Effector memory CD8-positive, alpha-beta T cell (primary cell): ENCODE measurements around the gene GDPGP1.

Source experiments
- ATAC-seq: fragments of 150-1000 bp; cut with Tn5 transposase; replicated peaks from 2 replicates; pipeline ENCODE4 v1.10.0; 2021; ENCODE audit warnings: mild to moderate bottlenecking, moderate library complexity
- DNase-seq, 3 experiments: peaks; one replicate each; pipeline ENCODE4 v3.0.0; 2021
- H3K27ac Mint-ChIP-seq, 2 donors: one replicate each; pipeline ENCODE4 v1.8.0; 2022; ENCODE audit warnings: mild to moderate bottlenecking in 2 of 2, mixed read lengths in 2 of 2, moderate library complexity in 2 of 2
- H3K27me3 Mint-ChIP-seq, 2 donors: one replicate each; pipeline ENCODE4 v1.8.0; 2022; ENCODE audit warnings: mixed read lengths in 2 of 2
- H3K36me3 Mint-ChIP-seq: one replicate; pipeline ENCODE4 v1.8.0; 2022; ENCODE audit warnings: mild to moderate bottlenecking, moderate library complexity, mixed read lengths; ENCODE audit not compliant: insufficient read depth
- H3K4me1 Mint-ChIP-seq, 2 donors: one replicate each; pipeline ENCODE4 v1.8.0; 2022; ENCODE audit warnings: low read depth in 2 of 2, mixed read lengths in 2 of 2
- H3K4me3 Mint-ChIP-seq, 2 donors: one replicate each; pipeline ENCODE4 v1.8.0; 2022; ENCODE audit warnings: mild to moderate bottlenecking in 2 of 2, mixed read lengths in 2 of 2, moderate library complexity in 2 of 2
- H3K9me3 Mint-ChIP-seq, 2 donors: one replicate each; pipeline ENCODE4 v1.8.0; 2022; ENCODE audit warnings: mixed read lengths in 2 of 2

Gene GDPGP1

DNA sequence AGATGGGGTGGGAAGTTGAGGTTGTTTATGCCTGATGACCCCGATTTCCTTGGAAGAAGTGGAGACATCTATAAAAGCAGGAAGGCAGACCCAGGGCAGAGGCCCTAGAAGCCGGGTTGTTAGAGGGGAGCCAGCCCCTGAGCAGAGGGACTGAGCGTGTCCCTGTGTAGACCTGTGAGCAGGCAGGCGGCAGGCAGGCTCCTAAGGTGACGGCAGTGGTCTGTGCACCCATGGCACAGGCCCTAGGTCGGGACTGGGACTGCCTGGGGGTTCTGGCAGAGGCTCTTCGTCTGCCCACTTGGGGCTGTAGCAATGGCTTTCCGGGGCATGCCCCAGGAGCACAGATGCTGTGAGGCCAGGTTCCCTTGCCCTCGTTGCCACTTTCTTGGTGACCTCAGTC is 23.0 kb upstream of the GDPGP1 start:
- Mint-ChIP-seq H3K27me3 (no peaks in the 10 kb centered on the region), H3K36me3 (no peaks in the 10 kb centered on the region), H3K9me3 (no peaks in the 10 kb centered on the region), H3K4me3 (no peak overlapping the region), H3K4me1 (peaks cover 24 to 32% of the 10 kb centered on the region in 2 donors), H3K27ac (peak overlapping the region; percentile 11 to 22)
- no peak for DNase-seq
- no peak for ATAC-seq

DNA sequence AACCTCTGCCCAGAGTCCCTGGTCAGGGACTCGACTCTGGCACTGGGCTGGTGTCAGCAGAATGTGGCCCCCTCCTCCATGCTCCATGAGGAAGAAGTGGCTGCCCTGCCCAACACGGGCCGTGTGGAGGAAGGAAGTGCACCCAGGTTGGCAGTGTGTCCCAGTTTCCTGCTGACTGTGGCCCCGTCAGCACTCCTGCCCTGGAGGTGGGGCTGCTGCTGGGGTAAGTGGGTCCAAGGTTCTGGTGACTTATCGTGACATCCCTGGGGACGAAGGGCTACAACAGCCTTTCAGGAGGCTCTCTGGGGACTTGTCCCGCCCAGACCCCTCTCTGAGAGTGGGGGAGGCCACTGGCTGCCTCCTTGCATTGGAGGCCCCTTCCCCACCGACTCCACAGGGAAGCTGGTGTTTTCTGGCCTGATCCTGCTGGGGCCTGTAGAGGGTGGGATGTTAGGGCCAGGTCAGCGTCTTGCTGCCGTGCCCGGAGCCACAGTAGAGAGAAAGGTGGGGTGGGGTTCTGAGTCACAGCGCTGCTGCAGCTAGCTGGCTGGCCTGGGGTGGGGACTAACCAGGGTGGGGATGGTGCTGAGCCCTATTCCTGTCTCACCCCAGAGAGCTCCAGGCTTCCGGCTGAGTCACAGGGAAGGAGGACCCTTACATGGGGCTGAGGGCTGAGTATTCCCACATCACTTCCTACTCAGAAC is 22.4 kb upstream of the GDPGP1 start:
- ATAC-seq (no peak), DNase-seq (no peak)
- Mint-ChIP-seq H3K9me3 (no peaks in the 10 kb centered on the region), H3K4me1 (peaks cover 24 to 31% of the 10 kb centered on the region in 2 donors), H3K4me3 (no peak overlapping the region), H3K36me3 (no peaks in the 10 kb centered on the region), H3K27ac (peak overlapping the region in 1 of 2 donors; percentile 11), H3K27me3 (no peaks in the 10 kb centered on the region)

DNA sequence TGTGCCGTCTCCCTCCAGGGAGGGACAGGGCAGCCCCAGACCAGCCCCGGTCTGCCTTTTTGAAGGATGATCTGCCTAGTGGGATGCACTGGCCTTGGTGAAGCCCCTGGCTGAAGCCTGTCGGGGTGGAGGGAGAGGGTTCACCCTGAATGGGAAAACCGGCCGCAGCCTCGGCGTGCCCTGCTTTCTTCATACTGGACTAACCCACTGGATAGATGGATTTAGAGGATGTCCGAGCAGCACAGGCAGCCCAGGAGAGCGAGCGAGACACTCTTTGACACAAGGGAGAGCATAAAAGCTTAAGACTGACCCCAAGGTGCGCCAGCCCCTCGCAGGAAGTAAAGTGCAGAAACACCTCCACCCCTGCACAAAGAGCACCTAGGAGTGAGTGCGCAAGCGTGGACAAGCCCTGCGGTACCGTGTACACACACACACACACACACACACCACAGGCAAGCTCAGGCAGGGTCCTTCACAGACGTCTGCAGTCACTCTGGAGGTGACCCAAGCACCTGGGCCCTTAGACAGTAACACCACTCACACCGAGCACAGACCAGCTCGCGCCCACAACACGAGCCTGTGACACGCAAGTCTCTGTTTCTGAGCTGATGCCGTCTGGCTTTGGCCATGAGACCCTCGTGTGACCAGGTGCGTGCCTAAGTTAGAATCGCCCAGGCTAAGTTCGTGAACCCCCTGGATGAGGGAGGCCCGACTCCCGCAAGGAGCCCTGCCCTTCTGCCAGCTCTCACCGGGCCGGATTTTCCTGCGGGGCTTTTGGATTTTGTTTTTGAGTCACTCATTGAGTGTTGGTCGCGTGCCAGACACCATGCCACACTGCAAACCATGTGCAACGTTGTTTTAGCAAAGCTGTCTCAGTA is 21.5 kb upstream of the GDPGP1 start:
- peaks cover 24 to 33% of the 10 kb centered on the region in 2 donors for H3K4me1 Mint-ChIP-seq
- H3K27ac Mint-ChIP-seq = no peak overlapping the region
- no peaks in the 10 kb centered on the region for H3K9me3 Mint-ChIP-seq
- no peak for ATAC-seq
- H3K36me3 Mint-ChIP-seq = no peaks in the 10 kb centered on the region
- no peak overlapping the region for H3K4me3 Mint-ChIP-seq
- DNase-seq = no peak
- no peaks in the 10 kb centered on the region for H3K27me3 Mint-ChIP-seq

DNA sequence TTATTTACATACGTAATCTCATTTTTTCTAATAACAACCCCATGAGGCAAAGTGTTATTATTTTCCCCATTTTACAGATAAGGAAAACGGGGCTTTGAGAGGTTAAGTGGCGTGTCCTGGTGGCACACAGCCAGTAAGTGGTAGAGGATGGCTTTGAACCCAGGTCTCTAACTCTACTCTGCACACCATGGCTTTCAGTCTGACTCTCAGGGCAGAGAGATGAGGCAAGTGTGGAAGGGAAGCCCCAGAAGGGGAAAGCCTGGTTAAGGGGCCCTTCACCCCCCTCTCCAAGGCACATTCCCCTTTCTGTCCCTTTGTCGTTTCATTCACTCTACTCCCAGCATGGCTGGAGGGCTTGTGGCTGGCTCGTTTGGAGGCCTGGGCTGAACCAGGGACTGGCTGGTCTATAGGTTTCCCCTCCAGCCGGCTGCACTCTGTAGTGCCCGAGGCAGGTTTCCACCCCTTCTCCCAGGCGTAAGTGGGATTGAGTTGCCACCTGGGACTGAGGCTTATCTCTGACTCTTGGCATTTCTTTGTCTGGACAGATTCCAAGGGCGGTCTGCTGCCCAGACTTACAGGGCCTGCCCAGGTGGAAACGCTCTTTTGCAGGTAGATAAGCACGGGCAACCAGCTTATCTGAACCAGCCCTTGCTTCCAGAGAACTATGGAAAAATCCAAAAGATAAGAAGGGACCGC is 20.7 kb upstream of the GDPGP1 start:
- DNase-seq (no peak), ATAC-seq (no peak)
- Mint-ChIP-seq H3K9me3 (no peaks in the 10 kb centered on the region), H3K4me1 (peaks cover 24 to 33% of the 10 kb centered on the region in 2 donors), H3K27ac (peak overlapping the region; percentile 18 to 74), H3K4me3 (no peak overlapping the region), H3K27me3 (no peaks in the 10 kb centered on the region), H3K36me3 (peaks cover 3% of the 10 kb centered on the region)

DNA sequence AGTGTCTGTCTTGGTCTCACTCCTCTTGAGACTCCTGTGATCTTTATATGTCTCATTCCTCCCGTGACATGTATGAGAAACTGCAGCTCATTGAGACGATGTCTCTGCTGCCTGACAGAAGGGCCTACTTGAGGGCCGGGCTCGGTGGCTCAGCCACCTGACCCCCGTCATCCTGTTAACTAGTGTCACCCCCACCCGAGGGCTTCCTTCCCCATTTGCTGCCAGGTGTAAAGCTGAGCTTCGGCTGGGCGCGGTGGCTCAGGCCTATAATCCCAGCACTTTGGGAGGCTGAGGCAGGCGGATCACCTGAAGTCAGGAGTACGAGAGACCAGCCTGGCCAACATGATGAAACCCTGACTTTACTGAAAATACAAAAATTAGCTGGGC is 20.2 kb upstream of the GDPGP1 start:
- Mint-ChIP-seq H3K27ac (peak overlapping the region; percentile 18 to 74), H3K36me3 (peaks cover 3% of the 10 kb centered on the region), H3K27me3 (no peaks in the 10 kb centered on the region), H3K9me3 (no peaks in the 10 kb centered on the region), H3K4me1 (peaks cover 28 to 35% of the 10 kb centered on the region in 2 donors), H3K4me3 (no peak overlapping the region)
- DNase-seq (no peak), ATAC-seq (peak; percentile 33)

DNA sequence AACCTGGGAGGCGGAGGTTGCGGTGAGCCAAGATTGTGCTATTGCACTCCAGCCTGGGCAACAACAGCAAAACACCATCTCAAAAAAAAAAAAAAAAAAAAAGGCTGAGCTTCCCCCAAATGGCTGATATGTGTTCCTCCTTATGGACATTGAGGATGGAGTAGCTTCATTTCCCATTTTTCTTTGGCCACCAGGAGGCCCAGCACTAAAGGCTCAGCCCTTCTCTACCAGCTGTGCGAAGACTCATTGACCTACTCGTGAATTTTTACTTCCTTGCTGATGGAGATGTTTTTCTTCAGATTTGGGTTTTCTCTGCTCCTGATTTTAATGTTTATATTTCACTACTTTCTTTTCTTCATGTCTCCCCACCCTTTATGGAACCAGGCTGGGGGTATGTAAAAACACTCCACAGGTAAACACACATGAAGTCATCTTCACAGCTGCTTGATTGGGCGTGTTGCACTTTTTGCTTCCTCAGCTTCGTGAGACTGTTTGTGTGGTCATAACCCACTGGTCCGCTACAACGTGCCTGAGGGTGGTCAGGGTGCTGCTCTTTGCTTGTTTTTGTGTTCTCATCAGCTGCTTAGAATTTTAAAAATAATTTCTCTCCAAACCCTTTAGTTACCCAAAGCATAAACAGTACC is 19.3 kb upstream of the GDPGP1 start:
- no peak overlapping the region for H3K4me3 Mint-ChIP-seq

DNA sequence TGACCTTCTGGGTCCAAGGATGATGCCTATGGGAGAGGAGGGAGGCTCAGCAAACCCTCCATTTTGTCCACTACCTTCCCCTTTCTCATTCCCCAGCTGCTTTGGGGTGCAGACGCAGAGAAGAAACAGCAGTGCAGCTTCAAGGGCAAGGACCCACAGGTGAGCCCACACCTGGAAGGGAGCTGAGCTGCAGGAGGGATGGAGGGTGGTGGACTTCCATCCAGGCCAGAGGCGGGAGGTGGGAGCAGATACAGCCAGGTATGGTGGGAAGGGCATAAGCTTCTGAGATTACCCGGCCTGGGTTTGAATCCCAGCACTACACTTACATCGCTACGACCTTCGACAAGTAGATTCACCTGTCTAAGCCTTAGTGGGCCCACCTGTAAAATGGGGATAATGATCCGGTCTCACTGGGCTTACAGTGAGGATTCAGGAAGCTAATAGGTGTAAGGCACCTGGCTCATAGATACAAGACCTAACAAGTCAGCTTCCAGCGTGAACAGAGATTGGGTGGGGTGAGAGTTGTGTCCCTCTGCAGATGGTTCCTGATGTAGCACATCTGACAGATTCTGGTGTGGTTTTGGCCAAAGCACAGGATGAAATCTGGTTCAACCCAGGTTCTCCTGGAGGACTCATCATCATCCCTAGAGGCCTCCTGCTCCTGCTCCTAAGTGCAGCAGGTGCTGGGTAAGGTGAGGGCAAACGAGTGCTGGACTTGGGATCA is 16.2 kb upstream of the GDPGP1 start:
- DNase-seq = no peak
- H3K27me3 Mint-ChIP-seq = no peaks in the 10 kb centered on the region
- peaks cover 4% of the 10 kb centered on the region for H3K36me3 Mint-ChIP-seq
- no peak overlapping the region for H3K4me3 Mint-ChIP-seq
- no peak for ATAC-seq
- H3K9me3 Mint-ChIP-seq = no peaks in the 10 kb centered on the region
- H3K27ac Mint-ChIP-seq = no peak overlapping the region
- peaks cover 13 to 19% of the 10 kb centered on the region in 2 donors for H3K4me1 Mint-ChIP-seq

More for the DNA sequence above, 19.3 kb upstream of the GDPGP1 start:
- H3K9me3 Mint-ChIP-seq = no peaks in the 10 kb centered on the region
- no peaks in the 10 kb centered on the region for H3K27me3 Mint-ChIP-seq
- ATAC-seq (no peak), DNase-seq (no peak)
- peaks cover 31 to 32% of the 10 kb centered on the region in 2 donors for H3K4me1 Mint-ChIP-seq
- peak overlapping the region in 1 of 2 donors; percentile 74 for H3K27ac Mint-ChIP-seq
- H3K36me3 Mint-ChIP-seq = peaks cover 3% of the 10 kb centered on the region

DNA sequence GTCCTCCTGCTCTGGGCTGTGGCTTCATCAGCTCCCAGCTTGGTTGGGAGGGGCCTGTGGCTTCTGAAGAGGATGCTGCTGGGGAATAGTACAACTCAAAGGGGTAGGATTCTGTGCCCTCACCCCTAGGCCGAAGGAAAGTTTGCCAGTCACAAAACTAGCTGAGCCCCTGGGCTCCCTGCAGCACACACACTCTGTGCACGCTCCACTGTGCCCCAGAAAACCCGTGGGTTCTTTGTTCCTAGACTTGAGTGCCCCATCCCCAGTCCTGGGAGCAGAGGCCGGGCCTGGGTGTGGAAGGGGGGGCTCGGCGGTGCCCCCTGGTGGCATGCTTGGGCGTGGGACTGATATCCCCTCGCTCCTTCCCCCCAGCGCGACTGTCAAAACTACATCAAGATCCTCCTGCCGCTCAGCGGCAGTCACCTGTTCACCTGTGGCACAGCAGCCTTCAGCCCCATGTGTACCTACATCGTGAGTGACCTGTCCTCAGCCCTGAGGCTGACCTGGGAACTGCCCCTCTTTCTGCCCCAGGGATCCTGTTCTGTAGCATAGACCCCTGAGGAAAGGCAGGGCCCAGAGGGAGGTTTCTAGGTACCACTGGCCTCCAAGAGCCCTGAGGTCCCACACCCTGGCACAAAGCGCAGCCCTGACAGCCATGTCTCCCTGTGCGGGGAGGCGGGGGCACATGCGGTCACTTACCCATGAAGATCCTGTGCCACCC is 14.4 kb upstream of the GDPGP1 start:
- peaks cover 19% of the 10 kb centered on the region for H3K36me3 Mint-ChIP-seq
- ATAC-seq = peak; percentile 86
- H3K27me3 Mint-ChIP-seq = no peaks in the 10 kb centered on the region
- H3K4me3 Mint-ChIP-seq = no peak overlapping the region
- H3K4me1 Mint-ChIP-seq = peaks cover 8 to 19% of the 10 kb centered on the region in 2 donors
- peak; percentile 37 to 52 (median 44) for DNase-seq
- no peaks in the 10 kb centered on the region for H3K9me3 Mint-ChIP-seq
- no peak overlapping the region for H3K27ac Mint-ChIP-seq

DNA sequence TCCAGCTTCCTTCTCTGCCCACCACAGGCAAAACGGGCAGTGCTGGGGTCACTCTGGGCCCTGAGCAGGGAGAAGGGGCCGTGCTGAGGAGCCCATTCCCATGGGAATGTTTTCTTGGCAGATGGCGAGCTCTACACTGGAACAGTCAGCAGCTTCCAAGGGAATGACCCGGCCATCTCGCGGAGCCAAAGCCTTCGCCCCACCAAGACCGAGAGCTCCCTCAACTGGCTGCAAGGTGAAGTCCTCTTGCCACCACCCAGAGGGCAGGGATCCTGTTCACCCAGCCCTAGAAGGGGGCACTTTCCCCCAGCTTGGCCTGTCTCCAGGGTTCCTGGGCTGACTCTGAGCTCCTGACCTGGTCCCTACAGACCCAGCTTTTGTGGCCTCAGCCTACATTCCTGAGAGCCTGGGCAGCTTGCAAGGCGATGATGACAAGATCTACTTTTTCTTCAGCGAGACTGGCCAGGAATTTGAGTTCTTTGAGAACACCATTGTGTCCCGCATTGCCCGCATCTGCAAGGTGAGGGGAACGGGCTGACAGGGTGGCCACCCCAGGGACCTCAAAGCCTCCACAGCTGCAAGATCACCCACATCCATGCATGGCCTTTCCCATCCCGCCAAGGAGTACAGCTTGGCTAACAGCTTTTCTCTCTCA is 12.6 kb upstream of the GDPGP1 start:
- H3K4me1 Mint-ChIP-seq = peaks cover 5 to 12% of the 10 kb centered on the region in 2 donors
- DNase-seq (no peak), ATAC-seq (no peak)
- H3K36me3 Mint-ChIP-seq = peaks cover 20% of the 10 kb centered on the region
- H3K27me3 Mint-ChIP-seq = no peaks in the 10 kb centered on the region
- H3K4me3 Mint-ChIP-seq = no peak overlapping the region
- no peak overlapping the region for H3K27ac Mint-ChIP-seq
- no peaks in the 10 kb centered on the region for H3K9me3 Mint-ChIP-seq

DNA sequence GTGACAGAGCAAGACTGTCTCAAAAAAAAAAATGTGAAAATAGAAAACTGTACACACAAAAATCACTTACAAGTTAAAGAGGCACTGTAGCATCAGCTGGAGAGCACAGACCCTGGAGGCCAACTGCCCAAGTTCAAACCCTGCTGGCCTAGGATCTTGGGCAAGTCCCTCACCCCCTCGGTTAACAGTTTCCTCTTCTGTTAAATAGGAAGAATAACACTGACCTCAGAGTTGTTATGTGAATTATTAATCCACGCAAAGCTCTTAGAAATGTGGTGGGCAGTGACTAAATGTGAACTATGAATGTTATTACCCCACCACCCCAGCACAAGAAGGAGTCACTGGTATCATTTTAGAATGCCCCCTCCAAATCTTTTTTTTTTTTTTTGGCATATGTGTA is 11.5 kb upstream of the GDPGP1 start:
- no peak for DNase-seq
- H3K9me3 Mint-ChIP-seq = no peaks in the 10 kb centered on the region

DNA sequence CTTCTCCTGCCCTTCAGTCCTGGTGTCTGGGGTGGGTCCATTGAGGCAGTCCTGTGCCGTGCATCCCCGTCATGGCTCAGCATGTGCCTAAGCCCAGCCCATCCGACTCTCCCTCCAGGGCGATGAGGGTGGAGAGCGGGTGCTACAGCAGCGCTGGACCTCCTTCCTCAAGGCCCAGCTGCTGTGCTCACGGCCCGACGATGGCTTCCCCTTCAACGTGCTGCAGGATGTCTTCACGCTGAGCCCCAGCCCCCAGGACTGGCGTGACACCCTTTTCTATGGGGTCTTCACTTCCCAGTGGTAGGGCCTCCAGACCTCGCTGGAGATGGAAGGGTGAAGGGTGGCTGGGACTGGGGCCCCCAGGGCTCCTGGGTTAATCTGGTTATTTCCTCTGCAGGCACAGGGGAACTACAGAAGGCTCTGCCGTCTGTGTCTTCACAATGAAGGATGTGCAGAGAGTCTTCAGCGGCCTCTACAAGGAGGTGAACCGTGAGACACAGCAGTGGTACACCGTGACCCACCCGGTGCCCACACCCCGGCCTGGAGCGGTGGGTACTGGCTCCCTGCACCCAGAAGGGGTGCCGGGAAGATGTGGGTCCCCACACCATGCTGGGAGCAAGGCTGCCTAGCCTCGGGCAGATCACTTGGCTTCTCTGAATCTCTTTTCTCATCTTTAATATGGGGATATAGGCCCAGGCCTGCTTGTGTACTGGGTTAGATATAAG is 10.4 kb upstream of the GDPGP1 start:
- peaks cover 32% of the 10 kb centered on the region for H3K36me3 Mint-ChIP-seq
- ATAC-seq (no peak), DNase-seq (no peak)
- H3K27ac Mint-ChIP-seq = no peak overlapping the region
- H3K9me3 Mint-ChIP-seq = no peaks in the 10 kb centered on the region
- H3K4me1 Mint-ChIP-seq = peaks cover 3 to 10% of the 10 kb centered on the region in 2 donors
- H3K27me3 Mint-ChIP-seq = no peaks in the 10 kb centered on the region
- H3K4me3 Mint-ChIP-seq = no peak overlapping the region

More for the DNA sequence above, 11.5 kb upstream of the GDPGP1 start:
- H3K4me3 Mint-ChIP-seq = no peak overlapping the region
- H3K27ac Mint-ChIP-seq = no peak overlapping the region
- peaks cover 3 to 12% of the 10 kb centered on the region in 2 donors for H3K4me1 Mint-ChIP-seq
- no peaks in the 10 kb centered on the region for H3K27me3 Mint-ChIP-seq
- peaks cover 24% of the 10 kb centered on the region for H3K36me3 Mint-ChIP-seq
- ATAC-seq = no peak
